HEK293 (cell line): ENCODE results near the gene TTC9.

Source experiments
- CTCF ChIA-PET: fragments of 350-600 bp; formaldehyde crosslinking; extraction: SDS; loops from one replicate; lab custom pipeline; 2021; ENCODE audit warnings: antibody characterized with exemption; lab: Yijun Ruan, JAX
- POLR2A ChIA-PET: fragments of 300-600 bp; formaldehyde crosslinking; extraction: SDS; loops from one replicate; lab custom pipeline; 2020; ENCODE audit warnings: antibody characterized with exemption, inconsistent platforms; lab: Yijun Ruan, JAX
- H3K27ac ChIP-seq: fragments of 200-500 bp; sonication (Bioruptor generic); 2 replicates; pipeline ENCODE4 v1.5.1; 2014; ENCODE audit warnings: low read depth, low read length, control low read depth, inconsistent platforms; ENCODE audit errors: extremely low read depth
- H3K36me3 ChIP-seq, 2 experiments: fragments of 200-500 bp in 1 of 2; sonication (Bioruptor generic) in 1 of 2; 1 replicate in 1 of 2; 2 replicates in 1 of 2; pipeline ENCODE4 v1.5.1; 2014 to 2017; ENCODE audit warnings: inconsistent platforms in 2 of 2, low read length in 2 of 2; ENCODE audit not compliant: control insufficient read depth in 2 of 2, insufficient read depth in 1 of 2
- H3K4me1 ChIP-seq: fragments of 200-500 bp; sonication (Bioruptor generic); 2 replicates; pipeline ENCODE4 v1.5.1; 2014; ENCODE audit warnings: mild to moderate bottlenecking, low read length, inconsistent platforms; ENCODE audit not compliant: control insufficient read depth, insufficient read depth
- H3K4me3 ChIP-seq: 2 replicates; pipeline ENCODE4 v1.5.1; 2011; ENCODE audit warnings: low read depth, mild to moderate bottlenecking, control low read depth, low read length, moderate library complexity
- H3K9me3 ChIP-seq: fragments of 200-500 bp; sonication (Bioruptor generic); 2 replicates; pipeline ENCODE4 v1.5.1; 2014; ENCODE audit warnings: low read depth, low read length, inconsistent platforms; ENCODE audit not compliant: control insufficient read depth, insufficient read depth
- ATF2 ChIP-seq: fragments of 450-650 bp; formaldehyde crosslinking; IDR thresholded peaks from 2 replicates; pipeline ENCODE4 v1.5.1; 2016; ENCODE audit warnings: missing biosample characterization, missing genetic modification characterization, low read depth
- GLI2 ChIP-seq: fragments of 450-650 bp; formaldehyde crosslinking; IDR thresholded peaks from 2 replicates; pipeline ENCODE4; 2017; ENCODE audit warnings: missing biosample characterization, missing genetic modification characterization, low read depth, borderline replicate concordance
- ZBTB20 ChIP-seq: fragments of 450-650 bp; formaldehyde crosslinking; IDR thresholded peaks from 2 replicates; pipeline ENCODE4 v1.5.1; 2016; ENCODE audit warnings: missing biosample characterization, missing genetic modification characterization
- ZBTB49 ChIP-seq: fragments of 450-650 bp; formaldehyde crosslinking; IDR thresholded peaks from 2 replicates; pipeline ENCODE4 v1.5.1; 2016; ENCODE audit warnings: missing biosample characterization, missing genetic modification characterization, low read depth
- ZFP37 ChIP-seq: fragments of 450-650 bp; formaldehyde crosslinking; IDR thresholded peaks from 2 replicates; pipeline ENCODE4 v1.5.1; 2016; ENCODE audit warnings: missing biosample characterization, missing genetic modification characterization
- ZNF19 ChIP-seq: fragments of 450-650 bp; formaldehyde crosslinking; IDR thresholded peaks from 2 replicates; pipeline ENCODE4; 2016; ENCODE audit warnings: missing biosample characterization, missing genetic modification characterization, low read depth
- ZNF221 ChIP-seq: fragments of 450-650 bp; formaldehyde crosslinking; IDR thresholded peaks from 2 replicates; pipeline ENCODE4 v1.5.1; 2017; ENCODE audit warnings: missing biosample characterization, missing genetic modification characterization, borderline replicate concordance
- ZNF223 ChIP-seq: fragments of 450-650 bp; formaldehyde crosslinking; IDR thresholded peaks from 2 replicates; pipeline ENCODE4 v1.5.1; 2016; ENCODE audit warnings: missing biosample characterization, missing genetic modification characterization
- ZNF24 ChIP-seq: fragments of 450-650 bp; formaldehyde crosslinking; IDR thresholded peaks from 2 replicates; pipeline ENCODE4 v1.5.1; 2016; ENCODE audit warnings: missing biosample characterization, missing genetic modification characterization
- ZNF266 ChIP-seq: fragments of 450-650 bp; formaldehyde crosslinking; IDR thresholded peaks from 2 replicates; pipeline ENCODE4 v1.5.1; 2016; ENCODE audit warnings: missing biosample characterization, missing genetic modification characterization, low read depth
- ZNF398 ChIP-seq: fragments of 450-650 bp; formaldehyde crosslinking; IDR thresholded peaks from 2 replicates; pipeline ENCODE4 v1.5.1; 2017; ENCODE audit warnings: missing biosample characterization, missing genetic modification characterization
- ZNF596 ChIP-seq: fragments of 450-650 bp; IDR thresholded peaks from 2 replicates; pipeline ENCODE4 v1.5.0; 2018; ENCODE audit warnings: missing biosample characterization, mild to moderate bottlenecking, missing genetic modification characterization, moderate library complexity
- ZNF610 ChIP-seq: fragments of 450-650 bp; formaldehyde crosslinking; IDR thresholded peaks from 2 replicates; pipeline ENCODE4 v1.5.1; 2016; ENCODE audit warnings: missing biosample characterization, missing genetic modification characterization, borderline replicate concordance

Gene TTC9

GRCh38 chr14:70654632-70655031 is 12.9 kb downstream of the TTC9 start (continued):
- TF ChIP-seq ZNF398 (tag by site-specific recombination) (no peak), ZNF19 (tag by site-specific recombination) (no peak), ZNF221 (tag by site-specific recombination) (no peak), ZNF266 (tag by site-specific recombination) (no peak), ZBTB20 (no peak), ZNF24 (no peak), GLI2 (tag by site-specific recombination) (no peak)

GRCh38 chr14:70655110-70655826 is 13.6 kb downstream of the TTC9 start:
- H3K4me3 ChIP-seq: no peak overlapping the region
- no peaks in the 10 kb centered on the region; a peak in 1 of 3 replicates for H3K36me3 ChIP-seq
- H3K9me3 ChIP-seq: no peaks in the 10 kb centered on the region
- CTCF ChIA-PET: no interaction called here
- H3K27ac ChIP-seq: no peak overlapping the region
- TF ChIP-seq ZBTB49 (tag by site-specific recombination): no peak
- TF ChIP-seq ZNF223: no peak
- TF ChIP-seq ZNF610 (tag by site-specific recombination): no peak
- no peak for TF ChIP-seq ATF2
- TF ChIP-seq, all 188 proteins: peak for 0
- POLR2A ChIA-PET: no interaction called here
- H3K4me1 ChIP-seq: 0 out of 2 replicates have a peak, but pooled peaks cover 2% of the 10 kb centered on the region

- Histone ChIP-seq H3K9me3 (no peaks in the 10 kb centered on the region), H3K27ac (no peak overlapping the region), H3K4me1 (0 out of 2 replicates have a peak, but pooled peaks cover 2% of the 10 kb centered on the region), H3K36me3 (no peaks in the 10 kb centered on the region), H3K4me3 (no peak overlapping the region)
- CTCF ChIA-PET: interaction anchor here (0.6 to 1.2 kb wide), 3 partner anchors 30 to 248 kb away, joined by 3 to 5 read pairs (median 4); partner anchors contain the start of gene PCNX1
- POLR2A ChIA-PET: no interaction called here
- TF ChIP-seq ZFP37 (no peak), ZNF221 (tag by site-specific recombination) (no peak), ZNF596 (tag by site-specific recombination) (no peak)
Observed at GRCh38 chr14:70658899-70659298, 17.2 kb downstream of the TTC9 start.
